Left hindlimb (tissue), 1 donor: ENCODE data around the gene HIF3A.
"Not testable (repeated sequence)": the region's sequence is repeated elsewhere in the genome, so short reads cannot be mapped to it uniquely, and the experiment has no call there.

Experiments used
- DNase-seq: peaks from one replicate; pipeline ENCODE4 v3.0.0-alpha.2; 2018

Gene HIF3A

DNA sequence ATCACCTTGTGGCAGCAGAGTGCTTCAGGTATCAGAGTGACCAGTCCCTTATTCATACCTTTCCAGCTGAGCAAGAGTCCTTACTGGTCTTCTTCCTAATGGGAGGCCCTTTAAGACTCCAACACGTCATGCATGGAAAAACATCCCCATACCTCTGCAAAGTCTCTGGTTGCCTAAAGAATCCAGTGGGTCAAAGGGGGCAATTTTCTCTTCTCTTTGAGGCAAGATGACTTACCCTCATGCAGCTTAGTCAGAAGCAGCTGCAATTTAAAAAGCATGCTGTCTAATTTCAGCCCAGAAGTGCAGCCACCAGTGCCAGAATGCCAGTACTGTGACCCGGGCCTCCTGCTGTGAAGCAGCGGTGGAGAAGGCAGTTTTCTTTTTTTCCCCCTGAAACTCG, 68.7 kb downstream of the HIF3A start:
- no peak for DNase-seq

DNA sequence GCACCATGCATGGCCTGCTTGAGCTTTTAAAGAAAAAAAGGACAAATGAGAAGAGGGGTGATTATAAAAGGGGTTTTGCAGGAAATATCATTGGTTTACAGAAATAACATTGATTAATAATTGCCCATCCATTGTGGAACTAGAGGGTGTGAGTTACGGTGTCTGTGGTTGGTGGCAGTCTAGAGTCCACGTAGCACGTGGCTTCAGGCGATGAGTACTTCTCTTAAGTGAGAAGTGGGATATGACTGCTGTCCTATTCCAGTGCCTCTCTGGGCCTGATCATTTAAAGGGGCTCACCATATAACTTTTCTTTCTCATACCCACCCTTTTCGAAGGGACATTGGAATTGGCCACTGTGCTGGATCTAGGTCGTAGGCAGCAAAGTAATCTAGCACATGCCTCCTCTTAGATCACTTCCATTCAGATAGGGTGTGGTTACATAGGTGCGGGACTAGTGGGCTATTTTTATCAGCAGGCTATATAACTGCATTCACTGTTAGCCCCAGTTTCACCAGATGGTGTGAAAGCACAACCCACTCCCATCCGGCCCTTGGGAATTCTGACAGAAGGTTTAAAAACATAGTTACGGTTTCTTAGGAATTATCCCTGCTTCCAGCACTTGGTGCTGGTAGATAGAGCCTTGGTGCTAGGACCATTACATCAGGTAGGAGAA, 69.9 kb downstream of the HIF3A start:
- no peak for DNase-seq

DNA sequence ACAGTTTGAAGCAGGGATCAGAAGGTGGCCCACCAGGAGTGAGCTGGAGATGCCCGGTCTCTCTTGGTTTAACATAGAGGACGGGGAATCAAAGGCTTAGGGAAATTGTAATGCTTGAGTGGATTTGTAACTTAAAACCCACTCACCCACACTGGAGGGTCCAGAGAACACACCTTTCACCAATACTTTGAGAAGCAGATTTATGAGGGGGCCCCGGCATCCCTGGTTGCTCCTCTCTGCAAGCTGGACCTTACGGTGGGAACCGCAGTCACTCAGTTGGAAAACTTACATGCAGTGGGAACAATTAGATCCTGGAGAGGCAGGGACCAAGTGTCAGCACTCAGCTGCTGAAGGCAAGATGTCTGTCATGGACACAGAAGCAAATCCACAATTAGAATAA, 70.6 kb downstream of the HIF3A start:
- no peak for DNase-seq

DNA sequence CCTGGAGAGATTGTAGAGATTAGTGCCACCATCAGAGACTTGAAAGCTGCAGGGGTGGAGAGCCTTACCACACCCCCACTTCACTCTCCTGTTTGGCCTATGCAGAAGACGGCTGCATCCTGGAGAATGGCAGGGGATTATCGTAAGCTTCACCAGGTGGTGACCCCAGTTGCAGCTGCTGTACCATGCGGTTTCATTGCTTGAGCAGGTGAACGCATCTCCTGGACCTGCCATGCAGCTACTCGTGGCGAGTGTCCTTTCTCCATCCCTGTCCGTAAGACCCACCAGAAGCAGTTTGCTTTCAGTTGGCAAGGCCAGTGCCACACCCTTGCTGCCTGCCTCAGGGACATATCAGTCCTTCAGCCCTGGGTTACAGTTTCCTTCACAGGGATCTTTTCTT, 71.3 kb downstream of the HIF3A start:
- no peak for DNase-seq

DNA sequence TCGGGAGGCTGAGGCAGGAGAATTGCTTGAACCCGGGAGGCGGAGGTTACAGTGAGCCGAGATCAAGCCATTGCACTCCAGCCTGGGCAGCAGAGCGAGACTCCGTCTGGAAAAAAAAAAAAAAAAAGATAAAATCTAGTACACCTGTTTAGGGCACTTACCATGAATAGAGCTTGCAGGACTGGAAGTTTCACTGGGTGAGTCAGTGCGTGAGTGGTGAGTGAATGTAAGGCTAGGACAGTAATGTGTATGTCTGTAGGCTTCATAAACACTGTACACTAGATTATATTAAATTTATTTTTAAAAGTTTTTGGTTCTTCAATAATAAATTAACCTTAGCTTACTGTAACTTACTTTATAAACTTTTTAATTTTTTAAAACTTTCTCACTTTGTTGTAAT, 73.0 kb downstream of the HIF3A start:
- no peak for DNase-seq

DNA sequence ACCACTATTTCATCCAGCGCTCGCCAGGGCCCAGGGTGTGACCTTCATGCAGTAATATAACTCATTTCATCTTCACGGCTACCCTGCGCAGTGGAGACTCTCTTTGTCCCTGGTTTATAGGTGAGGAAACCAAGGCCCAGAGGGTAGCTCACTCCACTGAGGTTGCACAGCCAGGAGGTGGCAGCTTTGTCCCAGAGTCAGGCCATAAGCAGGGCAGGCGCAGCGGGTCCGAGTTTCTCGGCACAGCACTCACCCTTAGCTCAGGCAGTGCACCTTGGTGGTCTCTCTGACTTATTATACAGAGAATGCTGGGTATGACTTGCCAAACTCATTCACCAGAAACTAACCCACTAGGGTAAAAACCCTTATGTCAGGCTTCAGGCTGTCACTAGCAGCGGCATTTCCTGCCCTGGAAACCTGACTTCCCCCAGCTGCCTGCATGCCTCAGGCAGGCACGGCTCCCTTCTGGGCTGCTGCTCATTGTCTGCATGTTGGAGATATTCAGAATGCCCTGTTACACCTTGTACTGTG, 74.6 kb downstream of the HIF3A start:
- no peak for DNase-seq

DNA sequence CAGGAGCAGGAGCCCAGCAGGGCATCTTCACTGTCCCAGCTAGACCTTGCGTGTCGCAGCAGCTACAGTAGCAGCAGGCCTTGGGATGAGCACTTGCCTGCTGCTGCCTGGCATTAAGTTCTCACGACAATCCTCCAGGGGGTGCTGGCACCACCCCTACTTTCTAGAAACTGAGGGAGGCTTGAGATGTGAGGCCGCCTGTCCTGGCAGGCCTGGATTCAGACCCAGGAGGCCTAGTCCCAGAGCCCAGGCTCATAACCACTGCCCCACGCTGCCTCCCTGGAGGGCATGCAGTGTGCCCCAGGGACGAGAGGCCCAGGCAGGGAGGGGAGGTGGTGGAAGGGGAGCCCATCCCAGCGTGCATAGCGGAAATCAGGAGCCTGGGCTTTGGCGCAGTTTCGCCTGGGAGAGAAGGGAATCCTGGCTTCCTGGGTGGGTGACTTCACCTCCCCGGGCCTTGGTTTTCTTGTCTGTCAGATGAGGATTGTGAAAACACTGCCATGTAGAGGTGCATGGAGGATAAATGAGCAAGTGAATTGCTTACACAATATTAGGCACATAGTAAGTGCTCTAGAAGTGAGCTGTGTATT, 76.2 kb downstream of the HIF3A start:
- no peak for DNase-seq

DNA sequence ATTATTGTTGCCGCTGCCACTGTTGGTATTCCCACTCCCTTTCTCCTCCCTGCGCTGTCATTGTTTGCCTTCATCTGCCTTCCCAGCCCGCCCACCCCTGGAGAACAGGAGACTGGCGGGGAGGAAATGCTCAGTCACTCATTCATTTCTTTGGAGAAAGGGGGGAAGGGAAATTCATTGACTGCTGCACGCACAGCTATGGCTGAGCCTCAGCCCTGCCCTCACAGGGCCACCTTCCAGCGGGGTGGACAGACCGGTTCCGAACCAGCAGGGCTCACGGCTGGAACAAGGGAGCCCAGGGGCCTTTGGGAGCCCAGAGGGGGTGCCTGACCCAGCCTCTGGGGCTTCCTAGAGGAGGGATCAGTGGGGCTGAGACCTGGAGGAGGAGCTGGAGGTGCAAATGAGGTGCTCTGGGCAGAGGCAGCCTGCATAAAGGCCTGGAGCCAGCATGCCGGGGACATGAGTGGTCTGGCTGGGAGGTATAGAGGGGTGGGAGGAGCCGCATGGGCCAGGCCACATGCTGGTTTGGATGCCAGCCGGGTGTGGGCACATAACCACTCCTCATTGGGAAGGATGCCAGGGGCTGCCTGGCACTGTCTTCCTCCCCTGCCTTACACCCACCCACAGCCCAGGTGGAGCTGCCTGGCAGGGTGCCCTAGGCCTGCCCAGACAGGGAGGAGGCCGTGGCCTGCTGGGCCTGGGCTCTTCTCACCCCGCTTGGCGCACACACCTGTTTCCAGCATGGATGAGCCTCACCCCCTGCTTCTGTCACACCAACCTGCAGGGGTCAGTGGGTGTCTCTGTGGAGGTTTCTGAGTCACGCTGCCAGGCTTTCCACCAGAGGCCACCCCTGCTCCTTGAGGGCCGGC, 76.9 kb downstream of the HIF3A start:
- DNase-seq, result peak; percentile 77

DNA sequence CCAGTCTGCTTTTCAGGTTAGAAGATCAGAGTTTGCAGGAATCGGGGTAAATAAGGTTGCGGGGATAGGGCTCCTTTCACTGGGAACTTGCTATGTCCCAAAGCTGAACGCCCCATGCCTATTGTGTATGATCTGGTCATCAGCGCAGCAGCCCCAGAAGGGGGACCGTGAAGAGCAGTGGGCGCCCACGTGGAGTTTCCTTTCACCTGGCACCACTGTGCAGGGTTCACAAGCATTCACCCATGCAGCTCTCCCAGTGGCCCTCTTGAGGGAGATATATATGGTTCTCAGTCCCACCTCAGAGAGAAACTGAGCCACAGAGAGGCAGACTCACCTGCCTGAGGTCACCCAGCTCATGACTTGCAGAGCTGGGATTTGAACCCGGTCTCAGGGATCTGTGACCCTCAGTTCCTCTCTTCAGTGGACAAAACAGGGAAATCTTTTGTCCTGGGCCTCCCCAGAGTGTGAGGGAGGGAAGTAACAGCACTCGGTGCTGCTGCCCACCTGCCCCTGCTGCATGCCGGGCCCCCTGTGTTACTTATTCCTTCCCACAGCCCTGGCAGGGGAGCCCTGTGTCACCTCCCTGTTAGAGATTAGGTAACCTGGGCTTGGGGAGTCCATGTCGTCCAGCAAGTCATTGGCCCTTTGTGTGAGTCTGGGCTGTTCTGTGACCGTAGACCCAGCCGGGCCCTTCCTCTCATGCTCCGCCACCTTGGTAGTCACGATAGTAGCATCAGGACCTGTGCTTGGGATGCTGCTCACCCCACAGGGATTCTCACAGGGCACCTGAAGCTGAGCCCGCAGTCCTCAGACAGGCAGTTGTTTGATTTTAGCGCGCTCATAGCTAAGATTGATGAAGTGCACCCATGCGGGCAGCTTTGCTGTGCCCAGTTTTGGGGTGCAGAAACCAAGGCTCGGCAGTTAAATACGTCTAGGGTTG, 78.0 kb downstream of the HIF3A start:
- no peak for DNase-seq

DNA sequence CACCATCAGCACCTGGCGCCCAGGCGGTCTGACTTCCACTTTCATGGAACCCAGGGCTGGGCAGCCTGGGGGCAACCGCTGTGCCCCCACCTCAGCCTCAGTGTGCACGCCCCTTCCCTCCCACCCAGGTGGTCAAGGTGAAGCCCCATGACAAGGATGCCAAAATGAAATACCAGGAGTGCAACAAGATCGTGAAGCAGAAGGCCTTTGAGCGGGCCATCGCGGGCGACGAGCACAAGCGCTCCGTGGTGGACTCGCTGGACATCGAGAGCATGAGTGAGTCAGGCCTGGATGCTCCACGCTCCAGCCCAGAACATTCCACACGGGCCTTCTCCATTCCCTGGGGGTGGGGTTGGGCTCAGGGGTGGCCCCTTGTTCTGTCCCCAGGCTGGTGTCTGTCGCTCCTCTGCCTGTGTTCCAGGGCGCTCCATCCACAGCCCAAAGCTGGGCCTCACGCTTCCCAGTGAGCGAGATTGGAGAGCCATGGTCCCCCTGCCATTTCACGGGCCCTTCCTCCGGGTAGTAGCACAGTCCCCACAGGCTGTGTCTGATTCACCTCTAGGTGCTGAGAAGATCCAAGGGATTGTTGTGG, 78.7 kb downstream of the HIF3A start:
- not testable (repeated sequence) for DNase-seq

DNA sequence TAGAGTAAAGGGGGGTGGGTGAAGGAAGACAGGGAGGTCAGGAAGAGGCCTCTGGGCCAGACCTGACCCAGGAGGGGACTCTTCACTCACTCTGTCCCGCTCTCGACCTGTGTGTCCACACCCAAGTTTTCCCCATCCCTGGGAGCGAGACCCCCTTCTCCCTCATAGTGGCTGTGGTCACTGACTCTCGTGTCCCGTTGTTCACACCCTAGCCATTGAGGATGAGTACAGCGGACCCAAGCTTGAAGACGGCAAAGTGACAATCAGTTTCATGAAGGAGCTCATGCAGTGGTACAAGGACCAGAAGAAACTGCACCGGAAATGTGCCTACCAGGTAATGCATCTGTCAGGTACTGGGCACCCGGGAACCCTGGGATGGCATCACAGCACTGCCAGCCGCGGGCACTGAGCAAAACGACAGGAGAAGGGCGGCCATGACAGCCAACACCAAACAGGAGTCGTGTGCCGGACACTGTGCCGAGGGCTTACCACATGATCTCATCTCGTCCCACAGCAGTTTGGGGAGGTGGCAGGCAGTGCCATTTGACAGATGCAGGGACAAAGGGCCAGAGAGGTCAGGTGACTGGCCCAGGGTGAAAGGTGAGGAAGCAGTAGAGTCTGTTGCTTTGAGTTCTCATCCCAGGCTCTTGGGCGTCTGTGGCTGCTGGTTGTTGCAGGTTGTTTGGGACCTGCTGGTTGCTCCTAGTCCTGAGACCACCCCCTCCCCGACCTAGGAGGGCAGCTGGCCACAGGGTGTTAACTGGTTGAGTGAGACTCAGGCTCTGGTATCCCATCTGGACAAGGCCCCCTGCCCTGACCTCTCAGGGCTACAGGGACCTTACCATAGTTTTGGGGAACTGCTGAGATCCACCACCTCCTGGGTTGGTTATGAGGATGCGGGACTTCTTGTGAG, 79.7 kb downstream of the HIF3A start:
- DNase-seq, result no peak

DNA sequence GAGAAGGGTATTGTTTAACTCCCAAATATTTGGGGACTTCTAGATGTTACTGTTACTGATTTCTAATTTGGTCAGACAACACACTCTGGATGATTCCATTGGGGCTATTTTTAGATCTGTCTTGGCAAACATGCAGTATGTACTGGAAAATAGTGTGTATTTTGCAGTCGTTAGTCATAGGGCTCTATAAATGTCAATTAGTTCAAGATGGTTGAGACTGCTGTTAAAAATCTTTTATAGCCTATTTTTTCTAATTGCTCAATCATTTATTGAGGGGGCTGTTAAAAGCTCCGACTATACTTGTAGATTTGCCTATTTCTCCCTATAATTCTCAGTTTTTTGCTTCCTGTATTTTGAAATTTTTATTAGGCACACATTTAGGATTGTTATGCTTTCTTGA, 81.4 kb downstream of the HIF3A start:
- no peak for DNase-seq

DNA sequence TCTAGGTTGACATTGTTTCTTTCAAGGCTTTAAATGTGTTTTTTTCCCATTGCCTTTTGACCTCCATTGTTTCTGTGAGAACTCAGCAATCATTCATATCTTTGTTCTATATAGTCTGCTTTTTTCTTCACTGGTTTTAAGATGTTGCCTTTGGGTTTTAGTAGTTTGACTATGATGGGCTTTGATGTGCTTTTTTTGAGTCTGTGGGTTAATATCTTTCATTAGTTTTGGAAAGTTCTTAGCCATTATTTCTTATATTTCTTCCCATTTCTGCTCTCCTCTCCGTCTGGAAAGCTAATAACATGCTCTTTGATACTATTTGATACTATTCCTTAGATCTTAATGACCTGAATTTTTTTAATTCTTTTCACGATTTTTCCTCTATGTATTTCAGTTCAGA, 83.8 kb downstream of the HIF3A start:
- no peak for DNase-seq

DNA sequence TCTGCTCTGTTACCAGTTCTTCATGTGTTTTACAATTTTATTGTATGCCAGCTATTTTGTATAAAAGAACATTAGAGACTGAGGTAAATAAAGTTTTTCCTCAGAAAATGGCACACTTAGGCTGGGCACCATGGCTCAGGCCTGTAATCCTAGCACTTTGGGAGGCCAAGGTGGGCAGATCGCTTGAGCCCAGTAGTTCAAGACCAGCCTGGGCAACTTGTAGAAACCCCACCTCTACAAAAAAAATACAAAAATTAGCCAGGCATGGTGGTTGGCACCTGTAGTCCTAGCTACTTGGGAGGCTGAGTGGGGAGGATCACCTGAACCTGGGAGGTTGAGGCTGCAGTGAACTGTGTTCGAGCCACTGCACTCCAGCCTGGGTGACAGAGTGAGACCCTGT, 84.5 kb downstream of the HIF3A start:
- DNase-seq, result no peak

DNA sequence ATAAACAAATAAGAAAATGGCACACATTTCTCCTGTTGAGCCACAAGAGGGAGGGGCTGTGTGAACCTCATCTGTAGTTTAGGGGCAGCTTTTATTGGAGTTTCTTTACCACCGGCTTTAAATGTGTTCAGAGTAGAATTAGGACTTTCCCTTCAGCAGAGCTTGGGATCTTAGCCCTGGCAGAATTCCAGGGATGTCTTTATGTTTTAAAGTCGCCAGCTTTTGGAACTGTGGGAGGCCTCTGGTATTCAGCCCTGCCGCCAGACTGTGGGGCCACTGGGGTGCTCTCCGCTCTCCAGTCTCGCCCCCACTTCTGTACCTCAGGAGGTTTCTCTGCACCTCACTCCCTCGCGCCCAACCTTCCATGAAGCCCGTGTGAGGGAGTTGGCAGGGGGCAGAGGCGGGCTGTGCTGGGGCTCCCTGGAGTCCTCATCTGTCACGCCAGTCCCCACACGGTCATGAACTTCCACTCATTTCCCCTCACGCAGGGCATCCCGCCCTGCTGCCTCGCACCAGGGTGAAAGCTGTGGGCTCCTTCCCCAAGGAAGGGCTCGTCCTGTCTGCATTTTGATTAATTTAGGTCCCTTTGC, 85.0 kb downstream of the HIF3A start:
- no peak for DNase-seq

DNA sequence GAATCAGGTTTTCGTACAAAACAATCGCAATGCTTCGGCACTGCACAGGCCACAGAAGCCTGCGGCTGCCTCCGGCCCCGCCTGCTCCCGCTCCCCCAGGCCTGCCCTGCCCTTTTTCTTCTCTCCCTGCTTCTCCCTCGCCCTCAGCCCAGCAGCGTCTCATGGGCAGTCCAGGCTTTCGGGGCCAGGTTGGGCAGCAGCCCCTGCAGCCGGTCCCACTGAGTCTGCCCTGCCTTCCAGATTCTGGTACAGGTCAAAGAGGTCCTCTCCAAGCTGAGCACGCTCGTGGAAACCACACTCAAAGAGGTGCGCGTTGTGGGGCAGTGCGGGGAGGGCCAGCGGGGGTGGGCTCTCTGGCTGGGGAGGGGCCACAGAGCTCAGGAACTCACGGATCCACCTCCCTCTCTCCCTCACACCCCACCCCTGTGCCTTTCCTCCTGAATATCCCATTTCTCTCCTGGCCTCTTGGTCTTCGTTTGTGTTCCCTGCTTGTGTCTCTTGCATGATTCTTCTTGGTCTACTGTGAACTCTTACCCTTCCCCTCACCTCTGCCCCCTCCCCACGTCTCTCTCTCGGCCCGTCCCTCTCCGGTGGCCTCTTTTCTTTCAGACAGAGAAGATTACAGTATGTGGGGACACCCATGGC, 86.5 kb downstream of the HIF3A start:
- DNase-seq, result no peak

DNA sequence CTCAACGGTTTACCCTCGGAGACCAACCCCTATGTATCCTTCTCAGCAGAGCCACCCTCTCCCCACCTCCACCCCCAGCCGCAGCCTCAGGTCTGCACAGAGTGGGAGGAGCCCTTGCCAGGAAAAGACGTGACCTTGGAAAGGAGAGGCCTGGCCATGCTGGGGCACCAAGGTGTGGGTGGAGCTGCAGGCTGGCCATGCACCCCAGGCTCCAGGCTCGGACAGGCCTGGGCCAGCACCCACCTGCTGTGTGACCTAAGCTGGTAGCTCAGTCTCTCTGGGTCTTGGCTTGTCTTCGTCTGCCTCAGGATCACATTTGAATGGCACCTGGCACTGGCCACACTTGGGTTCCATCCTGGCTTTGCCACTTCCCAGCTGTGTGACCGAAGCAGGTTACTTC, 87.0 kb downstream of the HIF3A start:
- no peak for DNase-seq

DNA sequence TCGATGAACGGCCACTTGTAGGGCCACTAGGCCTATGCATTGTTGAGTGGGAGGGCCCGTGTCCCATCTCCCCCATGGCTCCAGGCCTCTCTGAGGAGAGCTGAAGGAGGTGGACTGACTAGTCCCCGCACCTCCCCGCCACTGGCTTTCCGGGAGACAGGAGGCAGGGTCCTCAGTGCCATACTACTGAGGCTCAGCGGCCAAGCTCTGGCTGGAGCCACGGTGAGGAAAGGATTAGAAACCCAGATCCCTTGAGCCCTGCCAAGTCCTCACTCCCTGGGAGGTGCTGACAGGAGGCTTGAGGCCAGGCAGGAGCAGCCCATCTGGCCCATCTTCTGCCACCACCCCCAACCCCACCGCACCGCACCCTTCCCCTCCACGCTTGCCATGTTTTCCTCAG, 87.6 kb downstream of the HIF3A start:
- no peak for DNase-seq

DNA sequence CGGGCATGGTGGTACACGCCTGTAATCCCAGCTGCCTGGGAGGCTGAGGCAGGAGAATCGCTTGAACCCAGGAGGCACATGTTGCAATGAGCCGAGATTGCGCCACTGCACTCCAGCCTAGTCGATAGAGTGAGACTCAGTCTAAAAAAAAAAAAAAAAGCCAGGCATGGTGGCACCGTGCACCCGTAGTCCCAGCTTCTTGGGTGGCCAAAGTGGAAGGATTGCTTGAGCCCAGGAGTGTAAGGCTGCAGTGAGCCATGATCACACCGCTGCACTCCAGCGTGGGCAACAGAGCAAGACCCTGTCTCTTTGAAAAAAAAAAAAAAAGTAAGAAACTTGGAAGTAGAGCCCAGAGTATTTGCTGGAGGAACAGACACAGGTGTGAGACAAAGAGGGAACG, 88.8 kb downstream of the HIF3A start:
- no peak for DNase-seq

DNA sequence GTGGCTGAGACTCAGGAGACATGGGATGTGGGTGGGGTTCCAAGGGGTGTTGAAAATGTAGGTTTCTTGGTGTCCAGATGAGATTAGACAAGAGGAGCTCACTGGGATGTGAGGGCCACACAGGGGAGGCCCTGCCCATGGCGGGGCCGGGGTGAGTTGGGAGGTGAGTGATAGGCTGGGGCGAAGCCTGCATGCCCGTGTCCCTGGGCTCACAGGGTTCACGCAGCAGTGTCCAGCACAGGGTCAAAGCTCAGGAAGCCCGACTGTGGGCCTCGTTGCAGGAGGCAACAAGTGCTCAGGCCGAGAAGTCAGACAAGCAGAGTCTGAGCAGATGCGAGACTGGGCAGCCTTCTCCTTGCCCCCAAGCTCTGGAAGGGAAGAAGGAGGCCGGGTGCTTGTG, 89.3 kb downstream of the HIF3A start:
- no peak for DNase-seq
